A549 (cell line): ENCODE results near the gene SLC22A23.

ENCODE experiments used
- JUNB ChIP-seq: fragments of >200 bp; sonication (Bioruptor Twin); formaldehyde crosslinking; IDR thresholded peaks from 2 replicates; pipeline ENCODE4 v1.6.1; 2016
- MAFK ChIP-seq: fragments of 450-650 bp; IDR thresholded peaks from 2 replicates; pipeline ENCODE4 v1.6.1; 2014; ENCODE audit not compliant: partially characterized antibody
- MAZ ChIP-seq: fragments of 150-350 bp; IDR thresholded peaks from 2 replicates; pipeline ENCODE4 v1.6.1; 2014; ENCODE audit warnings: antibody characterized with exemption, low read depth, low read length, borderline replicate concordance
- PHF8 ChIP-seq: fragments of 200-600 bp; sonication (generic); IDR thresholded peaks from 2 replicates; pipeline ENCODE4 v1.6.1; 2016; ENCODE audit warnings: low read depth, mild to moderate bottlenecking, antibody characterized with exemption, moderate library complexity, borderline replicate concordance
- POLR2A ChIP-seq: IDR thresholded peaks from 2 replicates; pipeline ENCODE4 v1.6.1; 2012; ENCODE audit warnings: mild to moderate bottlenecking, low read length
- SREBF2 ChIP-seq: fragments of 450-650 bp; IDR thresholded peaks from 2 replicates; pipeline ENCODE4 v1.6.1; 2014; ENCODE audit warnings: mild to moderate bottlenecking, moderate library complexity
- ZFP36 ChIP-seq: fragments of 450-650 bp; IDR thresholded peaks from 2 replicates; pipeline ENCODE4 v1.6.1; 2014; ENCODE audit warnings: borderline replicate concordance; ENCODE audit not compliant: partially characterized antibody
- TF ChIP-seq, protein P1 (sequence below): fragments of >200 bp; sonication (Bioruptor Twin); formaldehyde crosslinking; IDR thresholded peaks from 3 replicates; pipeline ENCODE4 v1.5.1; 2016
- TF ChIP-seq, protein P2 (sequence below): fragments of 200-600 bp; sonication (generic); IDR thresholded peaks from 2 replicates; pipeline ENCODE4 v1.6.1; 2016; ENCODE audit warnings: antibody characterized with exemption, mild to moderate bottlenecking, moderate library complexity
- TF ChIP-seq, protein P3 (sequence below): fragments of 150-350 bp; IDR thresholded peaks from 2 replicates; pipeline ENCODE4 v1.6.1; 2014; ENCODE audit warnings: low read depth, mild to moderate bottlenecking, low read length
- TF ChIP-seq, protein P4 (sequence below): IDR thresholded peaks from 2 replicates; pipeline ENCODE4 v1.6.1; 2012

DNA sequence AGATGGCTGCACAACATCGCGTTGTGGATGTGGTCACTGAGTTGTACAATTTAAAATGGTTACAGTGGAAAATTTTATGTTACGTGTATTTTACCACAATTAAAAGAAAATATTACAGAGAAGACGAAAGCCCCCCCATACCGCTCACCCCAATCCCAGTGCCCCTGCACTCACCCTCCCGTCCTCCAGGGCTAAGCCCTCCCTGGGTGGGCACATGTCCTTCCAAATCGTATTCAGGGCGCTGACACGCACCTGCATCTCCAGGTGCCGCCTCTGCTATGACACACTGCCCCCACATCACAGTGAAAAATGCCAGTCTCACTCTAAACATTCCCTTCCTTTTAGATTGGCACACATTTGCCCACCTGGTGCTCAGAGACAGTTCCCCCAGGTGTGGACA, 148.7 kb downstream of the SLC22A23 start:
- no peak for TF ChIP-seq POLR2A
- TF ChIP-seq, protein P1, sequence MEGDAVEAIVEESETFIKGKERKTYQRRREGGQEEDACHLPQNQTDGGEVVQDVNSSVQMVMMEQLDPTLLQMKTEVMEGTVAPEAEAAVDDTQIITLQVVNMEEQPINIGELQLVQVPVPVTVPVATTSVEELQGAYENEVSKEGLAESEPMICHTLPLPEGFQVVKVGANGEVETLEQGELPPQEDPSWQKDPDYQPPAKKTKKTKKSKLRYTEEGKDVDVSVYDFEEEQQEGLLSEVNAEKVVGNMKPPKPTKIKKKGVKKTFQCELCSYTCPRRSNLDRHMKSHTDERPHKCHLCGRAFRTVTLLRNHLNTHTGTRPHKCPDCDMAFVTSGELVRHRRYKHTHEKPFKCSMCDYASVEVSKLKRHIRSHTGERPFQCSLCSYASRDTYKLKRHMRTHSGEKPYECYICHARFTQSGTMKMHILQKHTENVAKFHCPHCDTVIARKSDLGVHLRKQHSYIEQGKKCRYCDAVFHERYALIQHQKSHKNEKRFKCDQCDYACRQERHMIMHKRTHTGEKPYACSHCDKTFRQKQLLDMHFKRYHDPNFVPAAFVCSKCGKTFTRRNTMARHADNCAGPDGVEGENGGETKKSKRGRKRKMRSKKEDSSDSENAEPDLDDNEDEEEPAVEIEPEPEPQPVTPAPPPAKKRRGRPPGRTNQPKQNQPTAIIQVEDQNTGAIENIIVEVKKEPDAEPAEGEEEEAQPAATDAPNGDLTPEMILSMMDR, result no peak
- TF ChIP-seq, protein P2, sequence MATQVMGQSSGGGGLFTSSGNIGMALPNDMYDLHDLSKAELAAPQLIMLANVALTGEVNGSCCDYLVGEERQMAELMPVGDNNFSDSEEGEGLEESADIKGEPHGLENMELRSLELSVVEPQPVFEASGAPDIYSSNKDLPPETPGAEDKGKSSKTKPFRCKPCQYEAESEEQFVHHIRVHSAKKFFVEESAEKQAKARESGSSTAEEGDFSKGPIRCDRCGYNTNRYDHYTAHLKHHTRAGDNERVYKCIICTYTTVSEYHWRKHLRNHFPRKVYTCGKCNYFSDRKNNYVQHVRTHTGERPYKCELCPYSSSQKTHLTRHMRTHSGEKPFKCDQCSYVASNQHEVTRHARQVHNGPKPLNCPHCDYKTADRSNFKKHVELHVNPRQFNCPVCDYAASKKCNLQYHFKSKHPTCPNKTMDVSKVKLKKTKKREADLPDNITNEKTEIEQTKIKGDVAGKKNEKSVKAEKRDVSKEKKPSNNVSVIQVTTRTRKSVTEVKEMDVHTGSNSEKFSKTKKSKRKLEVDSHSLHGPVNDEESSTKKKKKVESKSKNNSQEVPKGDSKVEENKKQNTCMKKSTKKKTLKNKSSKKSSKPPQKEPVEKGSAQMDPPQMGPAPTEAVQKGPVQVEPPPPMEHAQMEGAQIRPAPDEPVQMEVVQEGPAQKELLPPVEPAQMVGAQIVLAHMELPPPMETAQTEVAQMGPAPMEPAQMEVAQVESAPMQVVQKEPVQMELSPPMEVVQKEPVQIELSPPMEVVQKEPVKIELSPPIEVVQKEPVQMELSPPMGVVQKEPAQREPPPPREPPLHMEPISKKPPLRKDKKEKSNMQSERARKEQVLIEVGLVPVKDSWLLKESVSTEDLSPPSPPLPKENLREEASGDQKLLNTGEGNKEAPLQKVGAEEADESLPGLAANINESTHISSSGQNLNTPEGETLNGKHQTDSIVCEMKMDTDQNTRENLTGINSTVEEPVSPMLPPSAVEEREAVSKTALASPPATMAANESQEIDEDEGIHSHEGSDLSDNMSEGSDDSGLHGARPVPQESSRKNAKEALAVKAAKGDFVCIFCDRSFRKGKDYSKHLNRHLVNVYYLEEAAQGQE, result no peak
- no peak for TF ChIP-seq ZFP36
- TF ChIP-seq MAZ, result no peak
- TF ChIP-seq, protein P3, sequence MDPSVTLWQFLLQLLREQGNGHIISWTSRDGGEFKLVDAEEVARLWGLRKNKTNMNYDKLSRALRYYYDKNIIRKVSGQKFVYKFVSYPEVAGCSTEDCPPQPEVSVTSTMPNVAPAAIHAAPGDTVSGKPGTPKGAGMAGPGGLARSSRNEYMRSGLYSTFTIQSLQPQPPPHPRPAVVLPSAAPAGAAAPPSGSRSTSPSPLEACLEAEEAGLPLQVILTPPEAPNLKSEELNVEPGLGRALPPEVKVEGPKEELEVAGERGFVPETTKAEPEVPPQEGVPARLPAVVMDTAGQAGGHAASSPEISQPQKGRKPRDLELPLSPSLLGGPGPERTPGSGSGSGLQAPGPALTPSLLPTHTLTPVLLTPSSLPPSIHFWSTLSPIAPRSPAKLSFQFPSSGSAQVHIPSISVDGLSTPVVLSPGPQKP, result no peak
- no peak for TF ChIP-seq JUNB
- no peak for TF ChIP-seq SREBF2
- TF ChIP-seq, protein P4, sequence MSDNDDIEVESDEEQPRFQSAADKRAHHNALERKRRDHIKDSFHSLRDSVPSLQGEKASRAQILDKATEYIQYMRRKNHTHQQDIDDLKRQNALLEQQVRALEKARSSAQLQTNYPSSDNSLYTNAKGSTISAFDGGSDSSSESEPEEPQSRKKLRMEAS, result no peak
- no peak for TF ChIP-seq PHF8
- TF ChIP-seq MAFK, result no peak
